Limb (tissue), 2 donors: ENCODE measurements around the gene RNF126.

Experiments
- DNase-seq, 2 donors: peaks; one replicate each; pipeline ENCODE4 v3.0.0-alpha.2; 2016; ENCODE audit errors: extremely low spot score in 2 of 2

The RNF126 gene

GRCh38 chr19:664913-665443, 2.0 kb upstream of the RNF126 start:
- DNase-seq: peak; percentile 85 to 93

GRCh38 chr19:663682-664117, 686 bp upstream of the RNF126 start:
- no peak for DNase-seq

DNA sequence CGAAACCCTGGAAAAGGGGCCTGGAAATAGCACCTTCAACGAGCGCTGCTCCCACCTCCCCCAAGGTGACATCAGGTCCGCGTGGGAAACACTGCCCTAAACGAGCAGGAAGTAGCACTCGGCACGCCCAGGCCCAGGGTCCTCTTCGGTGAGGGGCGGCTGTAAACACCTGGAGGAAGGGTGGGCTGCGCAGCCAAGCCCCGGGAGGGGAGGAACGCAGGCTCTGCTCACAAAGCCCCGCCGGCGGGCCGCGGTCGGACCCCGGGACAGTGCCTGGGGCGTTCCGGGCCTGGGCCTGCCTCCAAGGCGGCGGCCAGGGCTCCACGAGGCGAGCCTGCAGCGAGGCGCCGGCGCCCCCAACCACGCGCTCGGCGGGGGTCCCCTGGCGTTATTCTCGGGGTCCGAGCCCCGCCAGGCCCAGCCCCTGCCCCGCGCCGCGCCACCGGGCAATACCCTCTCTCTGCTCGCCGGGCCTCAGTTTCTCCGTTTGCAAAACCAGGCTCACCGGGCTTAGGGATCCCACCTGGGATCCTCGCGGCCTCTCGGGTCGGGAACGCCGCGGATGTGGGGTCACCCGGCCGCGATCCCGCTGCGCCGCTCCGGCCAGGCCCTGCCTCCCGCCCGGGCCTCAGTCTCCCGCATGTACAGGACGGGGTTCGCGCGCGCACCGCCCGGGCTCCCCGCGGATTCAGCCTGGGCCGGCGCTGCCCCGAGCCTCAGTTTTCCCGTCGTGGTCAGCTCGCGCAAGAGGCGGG, 630 bp downstream of the RNF126 start:
- no peak for DNase-seq

DNA sequence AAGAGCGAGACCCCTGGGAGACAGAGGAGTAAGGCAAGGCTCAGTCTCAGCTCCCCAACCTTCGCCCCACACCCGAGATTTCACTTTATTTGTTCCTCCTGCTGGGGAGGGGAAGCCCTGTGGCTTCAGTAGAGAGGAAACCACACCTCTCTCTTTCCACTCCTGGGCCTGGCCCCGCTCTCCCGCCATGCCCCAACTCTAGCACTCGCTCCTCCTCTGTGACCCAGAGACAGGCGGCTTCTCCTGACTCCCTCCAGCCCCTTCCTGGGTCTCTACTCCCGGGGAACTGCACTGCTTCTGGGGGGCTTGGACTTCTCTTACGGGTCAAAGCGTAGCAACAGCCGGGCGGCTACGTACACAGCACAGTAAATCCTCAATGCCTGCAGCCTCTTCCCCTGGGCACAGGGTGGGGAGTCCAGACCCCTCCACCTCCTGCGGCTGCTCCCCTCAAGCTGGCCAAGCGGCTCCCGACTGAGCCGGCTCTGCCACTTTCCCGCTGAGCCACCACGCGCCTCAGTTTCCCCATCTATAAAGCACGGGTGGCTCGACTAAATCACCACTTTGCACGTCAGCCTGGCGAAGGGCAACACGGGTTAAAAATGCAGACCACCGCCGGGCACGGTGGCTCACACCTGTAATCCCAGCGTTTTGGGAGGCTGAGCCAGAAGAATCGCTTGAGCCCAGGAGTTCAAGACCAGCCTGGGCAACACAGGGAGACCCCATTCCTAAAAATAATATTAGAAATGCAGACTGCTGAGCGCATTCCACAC, 1.4 kb downstream of the RNF126 start:
- DNase-seq: no peak

- DNase-seq: no peak
Measured at GRCh38 chr19:660793-661426, 2.1 kb downstream of the RNF126 start.

DNA sequence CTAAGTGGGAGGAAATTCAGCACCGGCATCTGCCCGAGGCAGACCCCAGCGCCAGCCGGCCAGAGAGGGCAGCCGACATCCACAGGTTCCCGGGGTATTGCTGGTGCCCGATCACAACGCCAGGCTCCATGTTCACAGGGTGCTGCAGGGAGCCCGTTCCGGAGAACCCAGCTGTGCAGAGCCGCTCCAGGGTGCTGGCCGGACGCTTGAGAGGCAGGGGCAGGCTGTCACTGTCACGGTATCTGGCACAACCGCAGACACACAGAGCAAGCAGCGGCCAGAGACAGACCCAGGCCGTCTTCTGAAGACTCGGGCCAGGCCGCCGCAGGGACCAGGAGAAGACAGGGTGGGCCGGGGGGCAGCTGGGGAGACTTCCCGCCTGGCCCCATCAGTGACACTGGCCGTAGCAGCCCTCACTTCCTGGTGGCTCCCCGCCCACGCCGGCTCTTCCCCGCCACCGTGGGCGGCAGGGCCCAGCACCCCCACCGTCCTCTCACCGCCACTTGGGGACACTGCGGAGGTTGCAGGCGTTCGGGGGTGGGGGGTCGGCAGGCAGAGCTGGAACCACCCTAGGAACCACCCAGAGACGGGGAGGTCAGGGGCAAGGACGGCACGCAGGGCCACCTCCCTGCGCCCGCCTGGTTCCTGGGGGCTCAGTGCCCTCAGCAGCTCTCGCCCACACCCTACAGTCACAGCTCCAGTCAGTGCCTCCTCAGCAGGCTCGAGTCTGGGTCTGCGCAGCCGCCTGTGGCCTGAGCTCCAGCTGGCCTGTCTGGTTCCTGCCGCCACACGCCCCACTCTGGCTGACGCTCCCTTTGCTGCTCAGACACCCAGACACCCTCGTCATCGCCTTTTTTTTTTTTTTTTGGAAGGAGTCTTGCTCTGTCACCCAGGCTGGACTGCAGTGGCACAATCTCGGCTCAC, 3.8 kb downstream of the RNF126 start:
- no peak for DNase-seq

GRCh38 chr19:658059-658839, 4.8 kb downstream of the RNF126 start:
- DNase-seq: no peak

DNA sequence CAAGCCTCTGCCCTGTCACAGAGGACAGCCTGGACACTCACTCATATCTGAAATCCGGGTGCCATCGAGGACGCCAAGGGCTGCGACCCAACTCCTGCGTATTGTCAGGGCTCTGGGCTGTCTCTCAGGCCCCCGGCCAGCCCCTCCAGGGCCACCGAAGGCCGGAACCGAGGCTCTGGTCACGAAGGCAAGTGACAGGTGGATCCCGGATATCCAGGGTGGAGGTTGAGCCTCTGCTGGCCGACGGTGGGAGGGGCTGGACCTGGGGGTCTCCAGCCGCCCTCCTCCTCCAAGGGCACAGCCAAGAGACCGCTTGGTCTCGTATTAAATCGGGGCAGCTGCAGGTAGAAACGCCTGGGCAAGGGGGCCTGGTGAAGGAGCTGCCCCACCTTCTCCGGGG, 5.4 kb downstream of the RNF126 start:
- DNase-seq: no peak

DNA sequence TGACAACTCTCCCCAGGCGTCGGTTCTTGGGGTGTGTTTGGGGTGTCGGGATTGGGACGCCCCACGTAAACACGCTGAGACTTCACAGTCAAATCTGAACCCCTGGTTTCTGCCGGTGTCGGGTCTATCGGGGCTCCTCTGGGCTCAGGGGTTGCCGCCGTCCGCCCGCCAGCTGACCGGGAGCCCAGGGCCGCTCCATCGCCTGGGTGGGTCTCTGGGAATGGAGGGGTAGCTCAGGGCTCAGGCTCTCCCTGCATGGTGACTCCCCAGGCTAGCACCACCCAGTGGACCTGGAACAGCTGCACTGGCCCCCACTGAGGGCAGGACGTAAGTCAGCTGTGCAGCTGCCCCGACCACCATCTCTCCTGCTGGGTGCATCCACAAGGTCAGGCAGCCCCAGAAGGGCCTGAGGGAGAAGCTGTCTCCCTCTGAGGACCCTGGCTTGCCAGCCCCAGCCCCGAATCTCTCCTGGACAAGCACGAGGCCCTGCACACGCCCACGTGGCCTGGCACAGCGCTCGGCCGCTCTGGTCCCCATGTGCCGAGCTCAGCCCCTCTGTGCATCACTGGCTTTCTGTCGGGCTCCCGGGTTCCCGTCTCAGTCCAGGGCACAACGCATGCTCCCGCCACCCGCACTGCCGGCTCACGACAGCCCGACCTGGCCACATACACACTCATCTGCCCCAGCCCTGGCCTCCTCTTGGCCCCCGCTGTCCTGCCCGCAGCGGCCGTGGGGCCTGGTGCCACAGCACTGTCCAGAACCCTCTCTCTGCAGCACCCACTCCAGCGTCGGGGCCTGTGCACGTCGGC, 6.1 kb downstream of the RNF126 start:
- DNase-seq: no peak

GRCh38 chr19:655691-656090, 7.3 kb downstream of the RNF126 start:
- DNase-seq: no peak

- DNase-seq: no peak
Measured at GRCh38 chr19:653425-653824, 9.6 kb downstream of the RNF126 start.

DNA sequence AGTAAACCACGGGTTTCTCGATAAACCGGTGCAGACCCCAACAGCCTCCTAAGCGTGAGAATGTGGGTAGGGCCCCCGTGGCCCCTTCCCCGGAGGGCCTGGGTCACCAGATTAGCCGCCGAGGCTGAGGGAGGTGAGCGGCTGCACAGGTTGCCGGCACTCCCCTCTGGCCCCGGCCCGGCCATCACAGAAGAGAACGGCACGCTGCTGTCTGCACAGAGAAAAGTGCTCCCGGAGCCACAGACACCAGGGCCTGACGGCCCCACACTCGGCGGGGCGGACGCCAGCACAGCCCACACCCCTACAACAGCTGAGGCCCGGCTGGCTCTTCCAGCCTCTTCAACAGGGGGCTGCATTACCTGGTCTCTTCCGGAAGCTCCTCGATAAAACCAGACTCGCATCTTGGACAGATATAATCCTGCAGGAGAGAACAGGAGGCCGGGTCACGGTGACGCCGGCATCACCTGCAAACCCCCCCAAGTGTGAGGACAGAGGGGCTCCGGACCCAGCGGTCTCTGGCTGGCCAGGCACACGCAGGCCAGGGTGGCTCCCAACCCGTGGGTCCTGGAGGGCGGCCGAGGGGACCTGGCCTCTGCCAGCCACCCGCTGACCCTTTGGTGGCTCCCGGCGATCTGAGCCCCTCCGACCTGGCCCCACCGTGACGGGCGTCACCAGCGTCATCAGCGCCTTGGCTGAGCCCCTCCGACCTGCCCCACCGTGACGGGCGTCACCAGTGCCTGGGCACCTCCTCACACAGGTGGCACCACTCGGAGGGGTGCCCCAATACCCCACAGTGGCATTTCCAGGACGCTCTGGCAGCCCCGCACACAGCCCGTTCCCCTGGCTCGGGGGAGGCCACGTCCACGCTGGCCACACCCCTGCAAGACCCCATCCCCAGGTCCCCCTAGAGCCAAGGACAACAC, 10.3 kb downstream of the RNF126 start:
- no peak for DNase-seq

DNA sequence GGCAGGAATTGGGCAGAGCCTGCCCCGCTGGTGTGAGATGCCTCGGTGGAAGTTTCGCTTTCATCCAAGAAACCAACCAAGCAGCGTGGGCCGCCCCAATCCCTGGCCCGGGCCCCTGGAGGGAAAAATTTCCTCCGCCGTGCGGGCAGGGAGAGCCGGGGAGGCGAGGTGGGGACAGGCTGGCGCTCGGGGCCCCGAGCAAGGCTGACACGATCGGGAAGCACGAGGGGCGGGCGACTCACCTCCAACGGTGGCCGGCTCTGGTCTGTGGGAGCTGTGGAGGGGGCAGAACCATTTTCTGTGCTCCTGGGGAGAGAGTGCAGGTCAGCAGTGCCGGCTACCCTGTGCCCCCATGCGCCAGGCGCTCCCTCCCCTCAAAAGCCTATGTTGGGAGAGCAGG, 11.0 kb downstream of the RNF126 start:
- DNase-seq: no peak

DNA sequence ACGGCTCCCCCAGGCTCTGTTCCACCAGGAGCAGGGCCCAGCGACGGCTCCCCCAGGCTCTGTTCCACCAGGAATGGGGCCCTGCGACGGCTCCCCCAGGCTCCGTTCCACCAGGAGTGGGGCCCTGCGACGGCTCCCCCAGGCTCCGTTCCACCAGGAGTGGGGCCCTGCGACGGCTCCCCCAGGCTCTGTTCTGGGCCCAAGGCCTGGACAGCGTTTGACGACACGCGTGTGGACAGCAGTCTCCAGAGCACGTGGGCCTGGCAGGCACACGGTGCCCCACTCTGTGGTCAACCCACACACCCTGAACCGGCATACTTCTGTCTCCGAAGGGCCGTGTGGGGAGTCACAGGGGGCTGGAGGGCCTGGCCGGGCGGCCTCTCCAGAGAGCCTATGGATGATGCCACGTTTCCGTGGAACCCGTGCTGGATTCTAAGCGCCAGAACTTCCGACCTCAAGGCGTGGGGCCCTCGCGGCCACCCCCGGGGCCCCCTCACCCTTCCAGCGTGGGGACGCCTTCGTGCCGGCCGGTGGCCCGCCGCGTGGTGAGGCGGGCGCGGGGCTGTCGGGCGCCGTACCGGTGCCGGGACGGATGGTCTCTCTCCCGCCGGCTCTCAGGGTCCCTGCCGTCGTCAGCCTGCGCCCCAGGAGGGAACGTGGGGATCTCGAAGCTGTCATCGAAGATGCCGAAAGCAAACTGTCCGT, 11.7 kb downstream of the RNF126 start:
- no peak for DNase-seq

GRCh38 chr19:650121-650520, 12.9 kb downstream of the RNF126 start:
- no peak for DNase-seq

DNA sequence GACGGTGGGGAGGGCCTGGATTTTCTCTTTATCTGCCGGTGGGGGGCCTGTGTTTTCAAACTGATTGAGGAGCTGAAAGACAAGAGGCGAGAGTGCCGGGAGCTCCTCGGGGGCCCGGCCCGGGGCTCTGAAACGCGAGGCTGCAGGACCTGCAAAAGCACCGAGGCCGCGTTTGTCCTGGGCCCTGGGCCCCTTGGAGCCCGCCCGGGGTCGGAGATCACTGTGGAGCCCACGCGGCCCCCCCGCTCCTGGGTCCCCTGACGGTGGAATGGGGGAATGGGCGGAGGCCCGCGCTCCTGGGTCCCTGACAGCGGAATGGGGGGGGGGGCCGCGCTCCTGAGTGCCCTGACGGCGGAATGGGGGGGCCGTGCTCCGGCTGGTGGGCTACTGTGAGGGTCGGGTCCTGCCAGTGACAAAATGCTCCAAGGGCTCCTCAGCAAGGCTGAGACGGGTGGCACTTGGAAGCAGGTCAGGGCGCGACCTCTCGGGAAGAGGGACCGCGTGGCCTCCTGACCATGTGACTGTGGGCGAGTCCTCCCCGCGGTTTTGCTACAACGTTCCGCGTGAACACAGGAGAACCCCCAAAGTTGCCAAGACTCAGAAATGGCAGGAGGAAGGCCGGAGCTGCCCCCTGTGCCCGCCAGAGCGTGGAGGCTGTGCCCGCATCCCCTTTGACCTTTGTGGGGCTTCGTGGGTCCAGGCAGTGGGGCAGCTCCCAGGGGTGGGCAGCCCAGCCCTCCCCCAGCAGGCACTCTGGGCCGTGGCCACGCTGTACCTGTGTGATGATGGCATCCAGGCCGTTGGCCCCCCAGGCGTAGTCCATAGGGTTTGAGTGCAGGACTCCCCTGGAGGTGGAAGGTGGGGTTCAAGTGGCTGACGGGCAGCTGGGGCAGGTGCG, 13.9 kb downstream of the RNF126 start:
- no peak for DNase-seq

- DNase-seq: no peak
Measured at GRCh38 chr19:648305-648704, 14.7 kb downstream of the RNF126 start.
